Activated CD4-positive, alpha-beta T cell treated with anti-CD3 and anti-CD28 coated beads for 24 hours (primary cell): ENCODE measurements around the gene KCNQ4.

Source experiments
- DNase-seq, 2 donors: peaks; one replicate each; pipeline ENCODE4 v3.0.0-alpha.2; 2020; ENCODE audit warnings: low read depth in 2 of 2

The KCNQ4 gene

DNA sequence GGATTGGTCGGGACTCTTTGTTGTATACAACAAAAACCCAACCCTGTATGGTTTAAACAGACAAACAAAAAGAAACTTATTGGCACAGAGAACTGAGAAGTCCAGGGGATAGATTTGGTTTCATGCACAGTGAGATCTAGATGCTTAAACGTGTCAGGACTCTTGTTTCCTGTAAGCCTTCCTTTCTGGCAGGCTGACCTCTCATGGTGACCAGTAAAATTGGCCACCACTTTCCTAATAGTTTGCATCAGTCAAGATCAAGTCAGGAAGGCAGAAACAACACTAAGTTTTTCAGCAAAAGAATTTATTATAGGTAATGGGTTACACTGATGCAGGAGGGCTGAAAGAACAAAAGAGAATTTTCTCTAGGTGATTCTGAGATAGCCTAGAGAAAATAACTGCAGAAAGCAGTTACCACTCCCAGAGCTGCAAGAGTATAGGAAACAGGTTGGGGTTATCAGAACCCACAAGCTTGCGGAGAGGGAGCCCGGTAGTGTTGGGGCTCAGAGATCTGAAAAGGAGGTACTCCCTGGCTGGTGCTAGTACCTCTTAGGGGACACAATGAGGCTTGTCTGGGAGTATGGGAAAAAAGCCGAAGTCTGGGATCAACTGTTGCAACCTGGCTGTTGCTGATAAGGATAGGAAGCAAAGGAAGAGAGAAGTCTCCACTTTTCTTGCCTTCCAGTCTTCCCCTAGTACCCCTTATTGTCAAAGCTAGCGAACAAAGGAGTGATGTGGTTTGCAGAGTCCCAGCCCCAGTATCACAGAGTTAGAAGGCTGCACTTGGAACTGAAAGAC, 57.1 kb downstream of the KCNQ4 start:
- no peak for DNase-seq

DNA sequence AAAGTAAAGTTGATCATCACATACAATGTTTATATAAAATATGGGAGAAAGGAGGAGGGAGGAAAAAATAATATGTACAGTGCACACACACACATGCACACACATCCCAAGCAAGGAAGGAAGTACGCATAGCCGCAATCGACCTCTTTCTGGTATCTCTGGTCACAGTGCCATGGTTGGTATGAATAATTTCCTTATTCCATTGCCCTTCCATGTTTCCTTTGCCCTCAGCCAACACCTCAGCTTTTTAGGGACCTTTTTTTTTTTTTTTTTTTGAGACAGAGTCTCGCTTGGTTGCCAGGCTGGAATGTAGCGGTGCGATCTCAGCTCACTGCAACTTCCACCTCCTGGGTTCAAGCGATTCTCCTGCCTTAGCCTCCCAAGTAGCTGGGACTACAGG, 58.0 kb downstream of the KCNQ4 start:
- DNase-seq = no peak

DNA sequence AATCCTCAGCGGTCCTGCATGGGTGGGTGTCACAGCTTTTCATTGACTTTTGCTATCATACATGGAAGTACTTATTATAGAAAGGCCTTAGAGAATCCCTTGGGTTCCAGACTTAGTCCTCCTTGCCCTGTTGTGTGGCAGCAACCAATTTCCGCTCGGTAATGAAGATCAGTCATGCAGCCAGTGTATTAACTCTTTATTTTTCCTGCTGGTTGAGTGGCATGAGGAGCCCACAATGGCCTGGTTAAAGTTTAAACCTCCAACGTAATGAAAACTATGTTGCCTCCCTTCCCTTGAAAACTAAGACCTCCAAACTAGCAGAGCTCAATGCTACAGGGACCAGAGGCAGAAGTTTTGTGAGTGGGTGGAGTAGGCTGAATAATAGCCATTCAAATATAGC, 58.6 kb downstream of the KCNQ4 start:
- DNase-seq = no peak

DNA sequence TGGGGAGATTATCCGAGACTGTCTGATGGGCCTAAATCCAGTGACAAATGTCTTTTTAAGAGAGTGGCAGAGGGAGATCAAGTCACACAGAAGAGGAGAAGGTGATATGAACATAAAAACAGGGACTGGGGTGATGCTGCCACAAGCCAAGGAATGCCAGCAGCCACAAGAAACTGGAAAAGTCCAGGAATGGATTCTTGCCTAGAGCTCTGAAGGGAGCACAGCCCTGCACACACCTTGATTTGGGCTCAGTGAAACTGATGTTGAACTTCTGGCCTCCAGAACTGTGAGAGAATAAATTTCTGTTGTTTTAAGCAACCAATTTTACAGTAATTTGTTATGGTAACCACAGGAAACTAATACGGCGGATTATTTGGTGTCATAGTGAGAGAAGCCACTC, 59.1 kb downstream of the KCNQ4 start:
- no peak for DNase-seq

DNA sequence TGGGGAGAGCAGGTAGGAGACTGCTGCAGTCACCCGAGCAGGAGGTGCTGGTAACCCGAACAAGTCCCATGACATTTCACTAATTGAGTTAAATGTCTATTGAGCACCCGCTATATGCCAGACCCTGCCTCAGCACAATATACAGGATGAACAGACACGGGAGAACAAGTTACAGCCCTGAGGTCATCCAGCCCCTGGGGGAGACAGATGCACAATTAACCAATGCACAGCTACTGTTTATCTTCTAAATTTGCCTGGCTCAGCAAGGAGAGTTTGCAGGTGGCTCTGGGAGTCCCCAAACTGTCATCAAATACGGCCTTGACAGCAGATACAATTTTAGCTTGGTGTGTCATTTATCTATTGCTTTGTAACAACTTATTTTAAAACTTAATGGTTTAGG, 60.5 kb downstream of the KCNQ4 start:
- no peak for DNase-seq

DNA sequence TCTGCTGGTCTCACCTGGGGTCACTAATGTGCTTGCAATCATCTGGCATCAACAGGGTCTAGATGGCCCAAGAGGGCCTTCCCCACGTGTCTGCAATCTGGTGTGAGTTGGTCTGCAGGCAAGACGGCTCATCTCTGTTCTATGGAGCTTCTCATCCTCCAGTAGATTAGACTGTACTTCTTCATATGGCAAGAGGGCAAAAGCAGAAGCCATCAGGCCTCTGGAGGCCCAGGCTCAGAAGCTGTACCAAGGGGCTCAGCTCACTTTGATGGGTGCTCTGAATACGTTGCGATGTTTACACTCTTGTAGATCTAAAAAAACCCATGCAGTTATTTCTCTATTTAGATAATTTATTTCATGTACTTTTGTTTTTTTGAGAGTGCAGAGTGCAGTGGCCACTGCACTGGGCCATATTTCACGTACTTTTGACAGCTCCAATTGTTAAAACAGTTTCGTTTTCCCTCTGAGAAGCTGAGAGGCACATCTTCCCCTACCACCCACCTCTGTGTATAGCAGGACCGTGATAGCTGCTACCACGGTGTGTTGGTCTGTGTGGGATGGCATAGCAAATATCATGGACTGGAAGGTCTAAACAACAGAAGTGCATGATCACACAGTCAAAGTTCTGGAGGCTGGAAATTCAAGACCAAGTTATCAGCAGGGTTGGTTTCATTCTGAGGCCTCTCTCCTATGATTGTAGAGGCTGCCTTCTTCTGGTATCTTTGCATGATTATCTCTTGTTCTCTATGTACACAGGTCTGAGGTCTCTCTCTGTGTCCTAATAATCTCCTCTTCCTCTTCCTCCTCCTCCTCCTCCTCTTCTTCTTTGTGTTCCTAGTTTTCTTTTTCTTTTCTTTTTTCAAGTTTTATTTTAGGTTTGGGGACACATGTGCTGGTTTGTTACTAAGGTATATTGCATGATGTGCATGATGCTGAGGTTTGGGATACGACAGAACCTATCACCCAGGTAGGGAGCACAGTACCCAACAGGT, 61.6 kb downstream of the KCNQ4 start:
- DNase-seq = no peak

DNA sequence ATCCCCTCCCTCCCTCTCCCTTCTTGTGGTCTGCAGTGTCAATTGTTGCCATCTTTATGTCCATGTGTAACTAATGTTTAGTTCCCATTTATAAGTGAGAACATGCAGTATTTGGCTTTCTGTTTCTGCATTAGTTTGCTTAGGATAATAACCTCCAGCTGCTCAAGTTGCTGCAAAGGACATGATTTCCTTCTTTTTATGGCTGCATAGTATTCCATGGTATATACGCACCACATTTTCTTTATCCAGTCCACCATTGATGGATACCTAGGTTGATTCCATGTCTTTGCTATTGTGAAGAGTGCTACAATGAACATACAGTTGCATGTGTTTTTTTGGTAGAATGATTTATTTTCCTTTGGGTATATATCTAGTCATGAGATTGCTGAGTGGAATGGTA, 62.3 kb downstream of the KCNQ4 start:
- no peak for DNase-seq

DNA sequence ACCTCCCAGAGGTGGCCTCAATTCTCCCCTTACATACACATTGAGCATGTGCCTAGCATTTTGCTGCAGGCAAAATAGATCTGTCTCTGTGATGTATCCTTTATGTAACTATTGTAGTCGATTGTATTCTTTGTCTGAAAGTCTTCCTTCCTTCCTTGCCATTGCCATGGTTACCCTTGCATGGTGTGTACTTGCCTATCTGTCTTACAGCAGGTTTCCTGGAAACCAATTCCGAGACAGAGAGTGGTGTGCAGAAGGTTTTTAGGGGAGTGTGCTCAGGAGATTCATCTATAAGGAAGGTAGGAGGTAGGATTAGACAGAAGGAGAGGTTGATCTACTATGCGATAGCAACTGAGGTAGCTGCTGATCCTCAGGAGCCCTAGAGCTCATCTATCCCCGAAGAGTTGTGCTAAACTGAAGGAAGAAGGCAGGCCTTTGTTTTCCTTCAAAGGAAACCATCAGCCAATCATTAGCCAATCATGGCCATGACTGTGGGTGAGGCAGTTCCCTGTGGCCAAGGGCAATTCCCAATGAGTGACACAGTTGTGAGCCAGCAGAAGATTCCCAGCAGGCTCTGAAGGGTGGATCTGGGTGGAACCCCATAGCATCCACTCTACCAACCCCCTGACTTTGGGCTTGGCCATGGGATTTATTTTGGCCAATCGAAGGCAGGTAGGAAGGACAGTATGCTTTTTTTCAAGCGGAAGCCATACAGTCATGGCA, 63.6 kb downstream of the KCNQ4 start:
- DNase-seq = no peak

DNA sequence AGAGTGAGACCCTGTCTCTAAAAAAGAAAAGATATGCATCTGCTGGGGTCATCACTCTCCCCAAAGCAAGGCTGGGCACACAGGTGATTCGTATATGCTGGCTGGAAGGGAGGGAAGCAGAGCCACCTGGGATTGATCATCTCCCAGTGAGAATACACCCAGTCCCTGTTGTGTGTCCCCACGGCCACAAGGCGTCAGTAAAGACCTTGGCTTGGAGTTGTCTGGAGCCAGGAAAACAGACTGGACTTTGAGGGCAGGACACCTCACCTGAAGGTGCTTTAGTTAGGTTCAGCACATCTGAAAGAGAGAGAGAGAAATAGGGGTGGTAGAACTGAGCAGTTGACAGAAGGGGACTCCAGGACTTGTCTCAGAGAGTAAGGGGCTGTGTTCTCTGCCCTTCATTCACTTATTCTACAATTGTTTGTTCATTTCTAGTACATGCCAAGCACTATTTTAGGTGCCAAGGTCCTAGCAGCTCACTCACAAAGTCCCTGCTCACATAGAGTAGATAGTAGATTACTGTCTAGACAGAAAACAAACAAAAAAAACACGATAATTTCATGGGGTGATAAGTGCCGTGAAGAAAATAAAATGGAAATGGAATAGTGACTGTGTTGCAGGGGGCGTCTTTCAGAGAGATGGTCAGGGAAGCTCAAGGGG, 65.1 kb downstream of the KCNQ4 start:
- DNase-seq = no peak

DNA sequence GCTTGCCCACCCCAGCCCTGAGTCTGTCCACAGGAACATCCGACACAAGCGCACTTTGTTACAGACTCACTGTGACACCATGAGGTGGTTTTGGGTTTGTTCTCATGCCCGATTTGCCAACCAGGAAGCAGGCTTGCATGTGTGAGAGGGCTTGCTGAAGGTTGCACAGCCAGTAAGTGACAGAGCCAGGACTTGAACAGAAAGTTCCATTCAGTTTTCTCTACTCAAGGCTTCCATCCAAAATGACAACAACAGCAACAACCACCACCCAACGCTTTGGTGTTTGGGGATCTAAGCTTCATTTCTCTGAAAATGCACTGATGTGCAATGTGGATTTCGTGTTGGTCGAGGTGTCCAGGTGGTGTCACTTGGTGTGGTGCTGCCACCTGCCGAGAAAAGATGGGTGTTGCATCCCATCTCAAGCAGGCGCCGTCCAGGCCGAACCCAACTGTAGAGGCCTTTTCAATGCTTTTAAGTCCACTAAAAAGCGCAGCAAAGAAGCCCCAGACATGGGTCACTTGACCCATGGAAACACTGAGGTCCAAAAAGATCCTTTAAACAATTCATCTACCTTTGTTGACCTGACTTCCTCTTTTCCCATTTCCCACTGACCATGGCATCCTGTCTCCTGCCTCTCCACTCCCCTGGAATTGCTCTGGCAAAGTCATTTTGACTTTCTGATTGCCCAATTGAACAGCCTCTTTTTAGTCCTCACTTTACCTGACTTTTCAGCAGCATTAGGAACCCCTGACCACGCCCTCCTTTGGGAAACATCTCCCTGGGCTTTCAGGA, 66.4 kb downstream of the KCNQ4 start:
- DNase-seq = peak; percentile 61 to 69

DNA sequence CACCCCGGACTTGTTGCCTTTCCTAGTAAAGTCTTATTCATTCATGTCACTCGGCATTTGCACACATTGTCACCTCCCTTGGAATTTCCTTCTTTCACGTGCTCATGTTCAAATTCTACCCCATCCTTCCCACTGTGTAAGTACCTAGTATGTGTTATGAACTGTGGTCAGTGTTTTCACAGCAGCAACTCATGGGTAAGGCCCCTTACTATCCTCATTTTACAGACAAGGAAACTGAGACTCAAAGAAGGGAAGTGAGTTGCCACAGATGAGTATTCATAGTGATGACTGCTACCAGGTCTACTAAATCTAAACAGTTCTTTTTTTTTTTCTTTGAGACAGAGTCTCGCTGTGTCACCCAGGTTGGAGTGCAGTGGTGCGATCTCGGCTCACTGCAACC, 68.1 kb downstream of the KCNQ4 start:
- DNase-seq = no peak

DNA sequence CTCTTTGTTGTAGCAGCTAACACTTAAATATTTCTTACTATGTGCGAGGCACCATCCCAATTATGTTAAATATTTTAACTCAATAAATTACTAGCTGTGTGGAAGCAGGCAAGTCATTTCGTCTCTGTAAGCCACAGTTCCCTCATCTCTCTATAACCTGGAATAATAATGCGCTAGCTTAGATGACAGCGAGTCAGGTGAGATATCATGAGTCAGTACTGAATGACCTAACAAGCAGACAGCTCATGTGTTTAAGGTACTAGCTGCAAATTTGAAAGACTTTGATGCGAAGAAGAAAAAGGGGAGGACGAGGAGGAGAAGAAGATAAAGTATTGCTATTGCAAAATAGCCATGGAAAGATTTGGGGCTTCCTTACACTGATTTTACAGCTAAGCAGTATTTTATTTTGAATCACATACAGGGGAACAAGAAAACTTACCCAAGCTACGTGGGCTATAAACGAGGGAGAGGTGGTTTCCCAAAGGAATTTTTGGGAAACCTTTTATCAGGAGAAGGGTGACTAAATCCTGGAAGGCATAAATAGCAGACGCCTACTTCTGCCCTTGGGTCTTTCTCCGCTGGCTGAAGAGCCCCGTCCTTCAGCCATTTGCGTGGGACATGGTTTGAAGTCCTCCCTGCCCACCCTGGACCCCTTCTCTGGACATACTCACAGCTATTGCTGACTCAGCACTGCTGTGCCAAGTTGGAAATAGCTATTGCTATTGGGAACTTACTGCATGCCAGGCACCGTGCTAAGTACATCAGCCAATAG, 69.7 kb downstream of the KCNQ4 start:
- DNase-seq = no peak

DNA sequence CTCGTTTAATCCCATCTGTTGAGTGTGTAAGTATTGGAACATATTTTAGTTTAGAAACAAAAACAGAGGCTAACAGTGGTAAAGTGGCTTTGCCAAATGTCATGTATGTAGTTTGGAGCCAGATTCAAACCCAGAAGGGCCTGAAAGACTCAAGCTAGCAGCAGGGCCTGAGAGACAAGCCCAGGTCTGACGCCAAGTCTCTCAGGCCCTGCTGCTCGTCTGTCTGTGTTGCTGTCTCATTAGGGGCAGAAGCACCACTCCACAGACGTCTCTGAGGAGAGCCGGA, 70.2 kb downstream of the KCNQ4 start:
- DNase-seq = no peak

DNA sequence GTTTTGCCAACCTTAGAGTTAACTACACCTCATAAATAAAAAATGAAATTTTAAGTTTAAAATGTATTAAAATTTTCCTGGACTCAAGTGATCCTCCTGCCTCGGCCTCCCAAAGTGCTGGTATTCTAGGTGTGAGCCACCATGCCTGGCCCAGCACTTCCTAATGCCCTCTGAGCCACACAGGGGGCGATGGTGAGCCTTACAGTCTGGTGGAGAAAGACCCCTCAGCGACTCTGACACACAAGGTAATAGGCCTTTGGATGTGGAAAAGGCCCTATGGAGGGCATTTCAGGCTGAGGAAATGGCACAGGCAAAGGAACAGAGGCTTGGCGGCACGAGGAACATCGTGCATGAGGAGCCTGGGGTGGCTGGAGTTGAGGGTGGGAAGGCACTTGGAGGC, 71.9 kb downstream of the KCNQ4 start:
- no peak for DNase-seq

DNA sequence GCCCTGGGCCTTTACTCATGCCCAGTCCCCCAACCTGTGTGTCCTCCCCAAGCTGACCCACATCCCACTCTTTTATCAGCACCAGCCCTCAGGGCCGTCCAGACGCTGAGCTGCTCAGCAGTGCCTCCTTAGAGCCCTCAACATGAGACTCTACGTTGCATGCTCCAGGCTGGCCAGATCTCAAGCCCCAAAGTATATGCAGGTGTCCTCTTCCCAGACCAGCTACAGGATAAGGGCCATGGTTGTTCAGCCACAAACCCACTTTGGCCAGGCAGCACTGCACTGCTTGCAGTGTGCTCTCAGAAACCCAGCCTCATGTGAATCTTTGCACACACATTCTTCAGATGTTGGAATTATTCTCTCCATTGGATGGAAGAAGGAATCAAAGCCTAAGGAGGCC, 72.5 kb downstream of the KCNQ4 start:
- no peak for DNase-seq

DNA sequence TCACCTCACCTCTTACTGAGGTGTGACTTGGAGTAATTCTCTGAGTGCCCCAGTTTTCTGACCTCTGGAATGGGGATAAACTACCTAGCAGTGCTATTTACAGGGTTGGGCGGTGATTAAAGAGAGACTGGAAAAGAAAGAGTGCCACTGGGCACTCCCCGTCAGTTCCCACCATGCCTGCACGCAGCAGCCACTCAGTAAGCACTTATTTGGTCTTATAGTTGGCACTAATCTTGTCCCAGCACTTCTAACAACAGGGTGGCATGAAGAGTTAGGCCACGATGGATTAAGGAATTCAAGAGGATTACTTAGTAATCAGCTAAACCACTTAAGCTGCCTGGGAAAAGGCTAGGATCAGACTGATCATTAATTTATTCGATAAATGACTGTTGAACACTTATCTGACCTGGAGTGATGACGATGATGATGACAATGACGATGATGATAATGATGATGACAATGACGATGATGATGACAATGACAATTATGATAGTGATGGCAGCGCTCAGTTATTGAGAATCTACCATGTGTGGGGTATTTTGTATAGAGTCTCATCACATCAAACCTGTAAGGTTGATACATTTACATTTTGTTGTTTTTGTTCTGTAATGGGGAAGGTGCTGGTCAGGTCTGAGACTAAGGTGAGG, 73.2 kb downstream of the KCNQ4 start:
- no peak for DNase-seq

DNA sequence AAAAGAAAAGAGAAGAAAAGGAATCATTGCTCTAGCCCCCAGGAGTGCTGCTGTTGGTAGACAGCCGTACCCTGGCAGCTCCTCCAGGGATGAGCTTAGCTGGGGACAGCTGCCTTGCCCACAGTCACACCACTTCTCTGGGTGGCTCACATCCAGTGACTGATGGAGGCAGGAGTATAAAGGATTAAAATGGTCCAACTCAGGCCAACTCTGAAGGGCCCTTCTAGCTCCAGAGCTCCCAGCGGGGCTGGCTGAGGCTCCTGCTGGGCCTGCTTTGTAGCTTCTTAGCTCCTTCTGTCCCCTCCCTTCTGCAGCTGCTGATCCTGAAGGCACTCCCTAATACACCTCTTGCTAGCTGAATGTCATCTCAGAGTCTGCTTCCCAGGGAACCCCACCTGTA, 74.2 kb downstream of the KCNQ4 start:
- no peak for DNase-seq

DNA sequence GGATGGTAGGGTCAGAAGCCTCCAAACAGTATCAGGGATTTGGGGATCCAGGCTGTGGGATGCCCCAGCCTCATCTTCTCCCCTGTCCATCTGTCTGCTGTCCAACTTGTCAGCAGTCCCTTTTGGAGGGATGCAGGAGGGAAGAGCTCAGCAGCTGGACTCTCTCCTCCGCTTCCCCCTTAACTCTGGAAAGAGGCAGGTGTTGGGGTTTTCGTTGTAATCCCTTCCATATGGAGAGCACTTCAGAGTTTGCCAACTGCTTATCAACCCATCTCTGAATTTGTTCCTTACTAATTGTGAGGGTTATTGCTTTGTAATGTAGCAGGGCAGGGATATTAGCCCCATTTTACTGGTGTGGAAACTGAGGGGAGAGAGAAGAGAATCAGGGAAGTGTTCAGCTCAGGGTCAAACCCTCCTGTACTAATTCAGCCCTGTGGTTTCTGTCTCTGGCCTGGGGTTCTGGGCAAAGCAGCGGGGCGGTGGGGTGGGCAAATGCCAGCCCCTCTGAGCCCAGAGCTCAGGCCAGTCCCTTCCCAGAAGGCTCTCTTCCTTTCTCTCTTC, 75.3 kb downstream of the KCNQ4 start:
- DNase-seq = no peak

DNA sequence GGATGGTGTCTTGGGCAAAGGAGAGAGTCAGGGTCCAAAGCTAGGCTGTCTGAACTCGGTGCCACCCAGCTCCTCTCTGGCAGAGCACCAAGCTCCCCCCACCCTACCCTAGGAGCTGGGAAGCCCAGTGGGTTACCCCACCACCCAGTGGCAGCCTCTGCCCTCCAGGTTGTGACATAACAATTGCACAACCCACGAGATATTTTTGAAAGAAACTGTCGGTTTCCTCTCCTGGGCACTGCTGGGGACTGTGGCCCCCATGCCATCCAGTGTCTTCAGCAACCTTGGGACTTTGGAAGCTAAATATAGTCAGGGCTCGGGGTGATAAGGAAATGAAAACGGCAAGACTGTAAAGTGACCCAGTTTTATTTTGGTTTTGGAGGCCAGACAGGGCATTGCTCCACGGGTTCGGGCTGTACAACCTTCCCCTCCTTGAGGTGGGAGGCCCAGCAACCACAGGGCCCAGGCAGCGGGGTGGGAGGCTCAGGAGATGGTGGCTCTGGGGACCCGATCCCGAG, 77.2 kb downstream of the KCNQ4 start:
- DNase-seq = no peak
